Measurements from ENCODE around the gene LEP.

Gene LEP

DNA sequence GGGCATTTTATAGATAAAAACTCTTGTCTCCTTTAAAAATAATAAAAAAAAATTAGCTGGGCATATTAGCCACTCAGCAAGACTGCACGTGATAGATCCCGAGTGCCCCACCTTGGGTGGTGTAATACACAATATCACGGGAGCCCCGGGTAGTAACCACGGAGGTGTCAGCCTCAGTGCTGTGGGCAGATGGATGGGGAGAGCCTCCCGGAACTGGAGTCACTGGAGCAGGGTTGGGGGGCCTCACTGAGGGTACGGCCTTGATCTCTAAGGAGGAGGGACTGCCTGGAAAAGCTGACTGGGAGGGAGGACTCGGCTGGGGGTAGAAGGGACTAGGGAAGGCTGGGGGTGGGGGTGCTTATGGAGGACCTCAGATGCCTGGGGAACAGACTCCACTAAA, 12.6 kb downstream of the LEP start:
- DNase-seq, result no peak

DNA sequence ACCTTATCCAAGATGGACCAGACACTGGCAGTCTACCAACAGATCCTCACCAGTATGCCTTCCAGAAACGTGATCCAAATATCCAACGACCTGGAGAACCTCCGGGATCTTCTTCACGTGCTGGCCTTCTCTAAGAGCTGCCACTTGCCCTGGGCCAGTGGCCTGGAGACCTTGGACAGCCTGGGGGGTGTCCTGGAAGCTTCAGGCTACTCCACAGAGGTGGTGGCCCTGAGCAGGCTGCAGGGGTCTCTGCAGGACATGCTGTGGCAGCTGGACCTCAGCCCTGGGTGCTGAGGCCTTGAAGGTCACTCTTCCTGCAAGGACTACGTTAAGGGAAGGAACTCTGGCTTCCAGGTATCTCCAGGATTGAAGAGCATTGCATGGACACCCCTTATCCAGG, 13.4 kb downstream of the LEP start:
- DNase-seq, result no peak

DNA sequence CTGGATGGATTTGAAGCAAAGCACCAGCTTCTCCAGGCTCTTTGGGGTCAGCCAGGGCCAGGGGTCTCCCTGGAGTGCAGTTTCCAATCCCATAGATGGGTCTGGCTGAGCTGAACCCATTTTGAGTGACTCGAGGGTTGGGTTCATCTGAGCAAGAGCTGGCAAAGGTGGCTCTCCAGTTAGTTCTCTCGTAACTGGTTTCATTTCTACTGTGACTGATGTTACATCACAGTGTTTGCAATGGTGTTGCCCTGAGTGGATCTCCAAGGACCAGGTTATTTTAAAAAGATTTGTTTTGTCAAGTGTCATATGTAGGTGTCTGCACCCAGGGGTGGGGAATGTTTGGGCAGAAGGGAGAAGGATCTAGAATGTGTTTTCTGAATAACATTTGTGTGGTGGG, 14.2 kb downstream of the LEP start:
- DNase-seq, result no peak

DNA sequence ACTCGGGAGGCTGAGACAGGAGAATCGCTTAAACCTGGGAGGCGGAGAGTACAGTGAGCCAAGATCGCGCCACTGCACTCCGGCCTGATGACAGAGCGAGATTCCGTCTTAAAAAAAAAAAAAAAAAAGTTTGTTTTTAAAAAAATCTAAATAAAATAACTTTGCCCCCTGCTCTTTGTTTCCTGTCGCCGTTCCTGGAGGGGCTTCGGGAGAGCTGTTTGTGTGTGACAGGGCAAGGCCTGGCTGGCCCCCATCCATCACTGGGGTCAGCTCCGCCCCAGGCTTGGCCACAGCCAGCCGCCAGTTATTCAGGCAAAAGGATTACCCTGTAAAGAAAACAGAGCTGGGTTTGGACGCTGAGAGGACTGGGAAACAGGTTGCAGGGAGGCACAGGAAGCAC, 16.4 kb downstream of the LEP start:
- no peak for DNase-seq

DNA sequence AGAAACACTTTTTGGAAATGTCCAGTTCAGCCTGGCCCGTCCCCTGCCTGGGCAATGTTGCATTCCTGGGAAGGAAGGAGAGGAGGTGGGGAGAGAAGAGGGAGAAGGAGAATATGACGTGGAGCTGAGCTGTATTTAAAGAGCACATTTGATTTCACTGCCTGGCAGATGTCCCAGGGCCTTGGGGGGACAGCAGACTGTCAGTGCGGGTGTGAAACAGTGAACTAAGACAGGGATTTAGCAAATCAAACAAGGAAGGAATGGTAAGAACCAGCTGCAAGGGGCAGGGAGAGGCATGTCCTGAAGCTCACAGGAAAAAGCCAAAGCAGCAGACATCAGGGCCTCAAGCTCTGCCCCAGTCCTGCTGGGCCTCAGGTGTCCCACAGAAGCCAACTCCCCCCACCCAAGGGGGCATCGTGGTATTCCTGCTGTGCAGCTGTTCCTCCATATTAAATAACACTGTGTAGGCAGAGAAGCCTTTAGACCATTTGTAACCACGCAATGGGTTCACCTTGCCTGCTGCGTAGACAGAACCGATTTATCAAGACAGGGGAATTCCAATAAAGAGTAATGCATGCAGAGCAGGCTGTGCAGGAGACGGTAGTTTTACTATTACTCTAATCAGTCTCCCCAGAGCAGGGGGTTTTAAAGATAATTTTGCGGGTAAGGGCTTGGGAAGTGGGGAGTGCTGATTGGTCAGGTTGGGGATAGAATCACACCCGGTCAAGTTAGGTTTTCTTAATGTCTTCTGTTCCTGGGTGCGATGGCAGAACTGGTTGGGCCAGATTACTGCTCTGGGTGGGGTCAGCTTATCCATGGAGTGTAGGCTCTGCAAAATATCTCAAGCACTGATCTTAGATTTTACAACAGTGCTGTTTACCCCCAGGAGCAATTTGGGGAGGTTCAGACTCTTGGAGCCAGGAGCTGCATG, 18.3 kb downstream of the LEP start:
- no peak for DNase-seq

DNA sequence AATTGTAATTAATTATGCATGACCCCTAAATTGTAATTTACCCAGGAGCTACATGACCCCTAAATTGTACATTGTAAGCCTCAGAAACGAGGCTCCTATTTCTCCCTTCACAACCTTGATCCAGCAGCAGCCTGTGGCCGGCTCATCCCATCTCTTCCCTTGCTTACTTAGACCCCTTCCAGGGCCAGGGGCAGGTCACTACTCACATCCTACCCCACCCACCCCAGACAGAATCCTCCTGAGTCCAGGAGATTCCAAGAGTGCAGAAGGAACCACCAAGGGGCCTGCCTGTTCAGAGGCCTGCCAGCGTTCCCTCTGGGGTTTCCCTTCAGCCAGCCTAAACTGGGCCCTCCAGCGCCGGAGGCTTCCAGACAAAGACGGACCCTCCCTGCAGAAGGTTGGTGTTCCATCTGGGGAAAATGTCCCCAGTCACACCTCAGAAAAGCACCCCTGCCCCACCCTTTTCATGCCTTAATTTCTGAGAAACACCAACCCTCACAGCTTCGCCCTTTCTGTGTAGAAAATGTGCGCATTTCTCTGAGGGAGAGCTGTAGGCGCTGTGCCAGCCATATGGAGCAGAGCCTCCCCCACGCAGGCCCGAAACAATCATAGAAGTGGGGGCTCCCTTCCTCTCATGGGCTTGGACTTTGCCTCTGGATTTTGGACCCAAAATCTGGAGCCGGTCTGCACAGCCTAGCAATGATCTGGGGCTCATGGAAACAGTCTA, 19.2 kb downstream of the LEP start:
- no peak for DNase-seq

DNA sequence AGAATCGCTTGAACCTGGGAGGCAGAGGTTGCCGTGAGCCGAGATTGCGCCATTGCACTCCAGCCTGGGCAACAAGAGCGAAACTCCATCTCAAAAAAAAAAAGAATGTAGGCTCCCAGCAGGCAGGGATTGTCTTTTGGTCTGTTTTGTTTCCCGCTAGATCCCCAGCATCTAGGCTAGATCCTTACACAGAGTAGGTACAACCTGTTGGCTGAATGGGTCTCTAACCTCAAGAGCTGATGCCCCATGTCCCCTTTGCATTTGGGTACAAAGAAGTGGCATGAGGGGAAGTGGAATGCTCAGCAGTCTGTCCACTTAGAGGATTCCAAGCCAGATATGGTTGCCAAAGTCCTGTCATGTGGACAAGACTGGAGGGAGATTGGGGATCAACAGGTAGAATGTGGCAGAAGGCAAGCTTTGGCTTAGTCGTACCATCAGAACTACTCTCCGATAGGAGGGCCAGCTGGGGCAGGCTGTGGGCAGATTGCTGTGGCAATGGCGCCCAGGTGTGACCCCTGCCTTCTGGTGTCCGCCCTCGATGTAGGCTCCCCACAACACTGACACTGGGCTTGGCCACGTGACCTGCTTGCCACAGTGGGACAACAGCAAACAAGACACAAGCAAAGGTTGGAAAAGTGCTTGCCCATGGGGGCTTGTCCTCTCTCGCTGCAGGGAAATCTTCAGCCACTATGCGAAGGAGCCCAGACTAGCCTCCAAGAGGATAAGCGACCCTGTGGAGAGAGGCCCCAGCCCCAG, 21.4 kb downstream of the LEP start:
- no peak for DNase-seq

DNA sequence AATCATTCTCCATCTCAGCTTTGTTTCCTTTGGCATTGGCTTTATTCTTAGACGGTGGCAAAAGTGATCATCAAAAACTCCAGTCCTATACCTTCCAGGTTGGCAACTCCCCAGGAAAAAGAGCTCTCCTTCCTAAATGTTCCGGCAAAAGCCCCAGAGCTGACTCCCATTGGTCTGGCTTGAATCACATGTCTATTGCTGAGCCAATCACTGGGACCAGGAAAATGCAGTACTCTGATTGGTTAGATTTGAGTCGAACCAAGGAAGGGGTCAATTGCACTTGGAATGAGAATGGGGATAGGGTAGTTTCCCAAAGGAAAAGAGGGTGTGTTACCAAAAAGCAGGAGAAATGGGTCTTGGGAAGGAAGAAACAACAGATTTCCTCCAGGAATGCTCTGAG, 22.3 kb downstream of the LEP start:
- no peak for DNase-seq

DNA sequence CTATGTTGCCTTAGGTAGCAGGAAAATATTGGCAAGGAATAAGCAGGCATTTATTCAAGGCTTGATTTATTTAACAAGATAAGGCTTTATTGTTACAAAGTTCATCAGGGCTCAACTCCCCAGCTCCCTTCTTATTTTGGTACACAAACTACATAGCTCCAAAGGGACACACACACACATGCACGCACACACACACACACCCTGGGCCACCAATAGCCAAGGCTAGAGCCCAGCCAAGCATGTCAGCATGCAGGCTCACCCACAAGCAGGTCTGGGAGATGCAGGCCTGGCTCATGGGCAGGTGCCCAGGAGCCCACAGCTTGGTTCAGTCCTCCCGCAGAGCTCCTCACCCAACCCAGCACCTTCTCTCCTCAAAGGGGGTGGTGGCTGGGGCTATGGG, 23.4 kb downstream of the LEP start:
- DNase-seq, result no peak

DNA sequence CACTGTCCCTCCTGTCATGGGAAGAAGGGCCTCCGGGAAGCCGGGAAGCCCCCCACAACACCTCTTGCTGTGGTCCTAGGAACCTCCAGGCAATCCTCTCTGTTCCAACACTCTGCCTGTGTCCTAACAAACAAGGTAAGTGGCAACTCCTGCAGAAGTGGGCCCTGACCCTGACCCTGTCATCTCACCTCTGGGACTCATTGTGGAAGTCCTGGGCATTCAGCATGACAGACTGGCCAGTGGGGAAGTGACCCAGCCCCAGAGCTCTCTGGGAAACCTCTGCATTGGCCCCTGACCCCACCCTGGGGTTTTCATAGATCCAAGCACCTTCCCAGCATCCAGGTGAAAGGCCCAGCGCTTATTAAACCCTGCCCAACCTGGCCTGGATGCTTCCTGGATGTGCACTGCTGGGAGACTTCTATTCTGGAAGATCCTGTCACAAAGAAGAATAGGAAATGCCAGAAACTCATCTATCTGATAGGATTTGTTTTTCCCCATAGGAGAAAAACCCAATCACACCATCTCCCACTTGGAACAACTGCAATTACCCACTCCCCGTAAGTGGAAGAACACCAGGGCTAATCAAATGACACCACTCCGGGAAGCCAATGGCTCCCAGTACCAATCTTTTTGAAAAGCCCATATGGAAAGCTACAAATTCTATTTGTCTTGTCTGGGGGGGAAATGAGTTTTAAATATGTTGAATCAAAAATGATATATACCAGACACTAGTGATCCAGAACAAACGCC, 24.3 kb downstream of the LEP start:
- no peak for DNase-seq

DNA sequence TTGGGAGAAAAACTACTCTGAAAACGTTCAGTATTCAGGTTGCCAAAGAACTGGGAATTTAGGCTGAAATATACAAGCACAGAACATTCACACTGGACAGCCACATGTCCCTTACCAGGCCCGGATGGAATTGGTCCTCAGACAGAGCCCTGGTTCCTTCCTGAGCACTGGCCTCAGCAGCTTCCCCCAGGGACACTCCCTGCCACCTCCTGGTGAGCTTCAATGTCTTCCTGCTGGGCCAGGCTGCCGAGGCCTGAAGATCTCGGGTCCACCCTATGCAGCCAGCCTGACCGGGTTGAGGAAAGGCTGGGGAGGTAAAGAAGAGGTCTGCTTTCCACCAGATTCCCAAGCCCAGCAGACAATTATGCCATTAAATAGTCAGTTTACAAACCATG, 24.8 kb downstream of the LEP start:
- DNase-seq, result no peak

DNA sequence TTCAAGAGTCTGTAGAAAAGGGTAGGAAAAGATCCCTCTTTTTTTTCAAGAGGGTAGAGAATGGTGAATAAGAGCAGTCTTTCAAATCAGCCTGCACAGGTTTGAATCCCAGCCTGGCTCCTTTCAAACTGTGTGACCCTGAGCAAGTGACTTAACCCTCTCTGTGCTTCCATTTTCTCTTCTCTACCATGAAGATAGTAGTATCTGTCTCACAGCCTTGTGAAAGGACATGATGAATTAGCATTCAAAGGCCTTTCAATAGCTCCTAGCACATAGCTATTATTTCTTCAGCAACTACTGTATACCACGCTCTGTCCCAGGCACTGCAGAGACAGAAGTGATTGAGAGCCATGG, 25.4 kb downstream of the LEP start:
- DNase-seq, result no peak

DNA sequence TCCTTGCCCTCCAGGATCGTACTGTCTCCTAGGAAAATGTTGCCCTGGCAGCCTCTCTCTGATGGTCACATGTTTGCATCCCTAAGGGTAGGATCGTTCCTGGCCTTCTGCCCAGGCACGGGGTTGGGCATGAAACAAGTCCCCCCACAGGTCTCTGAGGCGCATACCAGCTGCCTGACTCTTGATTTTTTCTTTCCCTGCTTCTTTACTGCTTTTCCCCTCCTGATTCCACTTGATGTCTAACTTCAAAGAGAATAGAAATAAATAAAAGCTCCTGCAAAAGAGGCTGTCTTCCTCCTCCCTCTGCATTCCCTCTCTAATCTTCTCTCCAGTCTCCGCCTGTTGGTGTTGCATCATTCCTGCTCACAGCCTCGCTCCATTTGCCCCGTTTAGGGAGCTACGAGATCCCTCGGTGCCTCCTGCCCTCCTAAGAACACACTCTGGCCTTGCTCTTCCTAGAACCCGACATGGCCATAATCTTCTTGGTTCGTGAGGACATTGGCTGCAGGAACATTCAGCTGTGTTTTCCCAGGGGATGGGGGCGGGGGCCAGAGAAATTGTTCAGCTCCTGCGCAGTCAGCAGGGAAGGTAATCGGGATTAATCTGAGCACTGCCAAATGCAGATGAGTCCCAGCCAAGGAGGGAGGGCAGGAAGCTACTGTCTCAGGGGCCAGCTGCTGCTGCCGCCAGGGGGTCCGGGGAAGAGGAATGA, 26.0 kb downstream of the LEP start:
- DNase-seq, result peak; percentile 52

DNA sequence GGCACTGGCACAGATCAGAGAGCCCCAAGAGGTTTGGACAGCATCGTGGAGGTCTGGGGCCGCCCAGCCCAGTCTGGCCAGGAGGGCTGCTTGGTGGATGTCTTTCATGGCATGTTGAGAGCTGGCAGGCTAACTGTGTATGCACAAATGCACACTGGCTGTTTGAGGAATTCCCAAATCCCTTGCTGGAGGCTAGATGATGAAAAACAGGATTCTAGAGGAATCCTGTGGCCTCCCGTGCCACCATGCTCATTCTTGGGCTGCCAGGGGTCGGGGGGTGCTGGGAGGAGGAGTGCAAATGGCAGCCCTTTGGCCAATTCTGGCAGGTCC, 26.5 kb downstream of the LEP start:
- no peak for DNase-seq

DNA sequence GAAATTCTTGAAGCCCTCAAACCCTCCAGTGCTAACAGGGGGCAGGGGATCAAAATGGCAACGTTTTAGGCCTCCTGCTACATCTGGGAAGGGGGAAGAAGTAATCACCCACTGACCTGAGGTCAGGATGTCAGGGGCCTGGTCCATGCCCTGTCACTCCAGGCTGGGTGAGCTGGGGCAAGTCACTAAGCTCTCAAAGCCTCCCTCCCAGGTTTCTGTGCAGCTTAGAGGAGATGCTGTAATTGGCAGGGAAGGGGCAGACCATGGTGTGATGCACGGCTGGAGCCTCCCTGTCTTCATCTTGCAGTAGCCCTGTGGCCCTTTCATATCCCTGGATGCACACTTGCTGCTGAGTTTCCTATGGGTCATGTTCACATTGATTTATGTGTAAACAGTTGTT, 27.2 kb downstream of the LEP start:
- DNase-seq, result no peak

DNA sequence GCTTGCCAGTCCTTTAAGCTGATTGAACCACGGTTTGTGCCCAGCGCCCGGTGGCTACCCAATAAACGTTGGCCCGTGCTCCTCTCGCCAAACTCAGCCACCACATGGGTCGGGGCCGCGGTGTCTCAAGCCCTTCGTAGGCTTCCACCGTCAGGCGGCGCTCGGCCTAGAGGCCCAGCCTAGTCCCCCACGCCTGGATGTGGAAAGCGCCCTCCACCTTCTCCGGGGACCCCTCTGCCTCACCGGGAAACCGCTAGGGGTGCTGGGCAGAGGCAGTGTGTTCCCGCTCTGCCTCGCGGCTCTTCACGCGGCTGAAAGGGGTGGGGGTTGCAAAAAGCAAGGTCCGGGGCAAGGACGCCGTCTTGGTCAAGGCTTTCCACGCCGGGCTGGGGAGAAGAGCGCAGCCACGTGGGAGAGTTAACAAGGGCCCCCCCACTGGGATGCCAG, 29.8 kb downstream of the LEP start:
- DNase-seq, result no peak

DNA sequence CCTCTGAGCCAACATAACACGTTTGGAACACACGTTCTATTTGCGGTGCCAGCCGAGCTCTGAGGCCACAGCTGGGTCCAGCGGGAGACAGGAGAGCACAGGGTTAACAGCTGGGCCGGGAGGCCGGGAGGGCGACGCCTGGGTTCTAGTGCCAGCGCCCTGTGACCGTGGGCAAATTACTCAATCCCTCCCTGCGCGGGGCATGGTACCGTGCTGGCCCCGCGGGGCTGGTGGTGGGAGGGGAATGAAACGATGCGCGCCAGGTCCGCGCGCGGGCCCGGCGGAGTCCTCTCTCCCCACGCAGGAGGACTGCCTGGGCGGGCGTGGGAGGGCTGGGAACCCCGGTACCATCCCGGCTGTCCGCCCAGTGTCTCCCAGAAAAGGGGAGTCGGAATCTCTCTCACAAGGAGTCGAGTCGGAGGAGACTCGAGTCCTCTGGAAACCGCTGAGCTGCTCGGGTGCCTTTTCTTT, 30.4 kb downstream of the LEP start:
- DNase-seq, result no peak

DNA sequence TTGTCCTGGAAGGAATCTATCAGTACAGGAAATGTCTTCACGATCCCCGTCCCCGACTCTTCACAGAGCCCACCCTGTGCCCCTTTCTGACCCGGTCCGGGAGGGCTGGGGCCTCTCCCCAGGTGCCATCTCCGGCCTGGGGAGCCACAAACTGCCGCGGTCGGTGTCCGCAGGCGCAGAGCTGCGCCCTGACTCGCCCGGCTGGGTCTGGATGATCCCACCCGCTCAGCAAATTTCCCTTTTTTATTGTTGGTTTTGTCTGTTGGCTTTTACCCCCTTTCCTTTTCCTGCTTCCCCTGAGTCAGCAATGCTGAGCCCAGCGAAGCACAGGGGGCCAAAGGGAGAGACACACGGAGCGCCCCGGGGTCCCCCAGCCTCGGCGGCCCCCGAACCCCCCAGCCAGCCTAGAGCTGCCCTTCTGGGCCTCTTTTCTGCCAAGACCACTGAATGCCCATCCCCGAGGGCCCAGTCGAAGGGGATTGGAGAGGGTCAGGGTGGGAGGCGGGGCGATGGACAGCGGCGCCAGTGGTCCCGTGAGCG, 30.9 kb downstream of the LEP start:
- peak; percentile 77 for DNase-seq

DNA sequence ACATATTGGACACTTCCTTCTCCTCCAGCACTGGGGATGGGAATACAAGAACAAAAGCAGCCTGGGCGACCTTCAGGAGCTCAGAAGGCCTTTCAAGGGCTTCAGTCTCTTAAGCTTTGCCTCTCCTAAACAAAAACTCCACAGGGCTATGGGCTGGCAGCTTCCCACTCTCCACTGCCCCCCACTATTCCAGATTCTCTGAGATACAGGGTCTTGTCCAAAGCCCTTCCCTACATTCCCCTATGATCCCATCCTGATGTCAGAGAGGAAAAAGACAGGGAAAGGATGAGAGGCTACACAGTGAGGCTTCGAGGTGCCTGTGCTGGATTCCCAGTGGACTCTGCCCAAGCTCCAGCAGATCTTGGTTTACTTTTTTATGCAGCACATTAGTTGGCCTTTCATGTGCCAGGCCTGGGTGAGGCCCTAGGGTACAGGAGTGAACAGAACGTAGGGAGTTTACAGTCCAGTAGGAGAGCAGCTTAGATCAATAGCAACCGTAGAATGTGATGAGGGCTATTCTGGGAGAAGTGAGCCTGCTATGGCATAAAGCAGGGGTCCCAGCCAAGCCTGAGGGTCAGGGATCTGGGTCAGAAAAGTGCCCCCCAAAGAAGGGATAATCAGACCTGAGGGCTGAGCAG, 33.3 kb downstream of the LEP start:
- DNase-seq, result no peak

DNA sequence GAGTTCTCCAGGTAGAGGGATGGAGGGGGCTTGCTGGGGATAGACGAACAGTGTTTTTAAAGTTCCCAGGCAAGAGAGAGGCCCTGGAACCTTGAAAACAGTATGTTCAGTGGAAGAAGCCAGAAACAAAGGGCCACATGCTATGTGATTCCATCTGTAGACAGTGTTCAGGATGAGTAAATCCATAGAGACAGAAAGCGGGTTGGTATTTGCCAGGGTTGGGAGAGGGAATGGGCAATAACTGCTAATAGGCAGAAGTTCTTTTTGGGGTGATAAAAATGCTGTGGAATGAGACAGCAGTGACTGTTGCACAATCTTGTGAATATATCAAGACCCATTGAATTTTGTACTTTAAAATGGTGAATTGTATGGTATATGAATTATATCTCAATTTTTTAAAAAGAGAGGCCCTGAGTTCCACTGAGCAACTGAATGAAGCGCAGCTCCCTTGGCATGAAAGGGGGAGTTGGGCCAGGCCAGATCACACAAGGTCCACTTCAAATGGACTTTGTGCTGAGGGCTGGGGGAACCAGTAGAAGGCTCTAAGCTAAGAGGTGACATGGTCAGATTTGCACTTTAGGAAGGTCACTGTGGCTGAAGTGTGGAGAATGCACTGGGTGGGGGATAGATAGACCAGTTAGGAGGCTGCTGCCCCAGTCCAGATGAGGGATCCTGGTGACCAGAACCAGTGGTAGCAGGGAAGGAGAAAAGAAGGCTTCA, 34.0 kb downstream of the LEP start:
- no peak for DNase-seq

DNA sequence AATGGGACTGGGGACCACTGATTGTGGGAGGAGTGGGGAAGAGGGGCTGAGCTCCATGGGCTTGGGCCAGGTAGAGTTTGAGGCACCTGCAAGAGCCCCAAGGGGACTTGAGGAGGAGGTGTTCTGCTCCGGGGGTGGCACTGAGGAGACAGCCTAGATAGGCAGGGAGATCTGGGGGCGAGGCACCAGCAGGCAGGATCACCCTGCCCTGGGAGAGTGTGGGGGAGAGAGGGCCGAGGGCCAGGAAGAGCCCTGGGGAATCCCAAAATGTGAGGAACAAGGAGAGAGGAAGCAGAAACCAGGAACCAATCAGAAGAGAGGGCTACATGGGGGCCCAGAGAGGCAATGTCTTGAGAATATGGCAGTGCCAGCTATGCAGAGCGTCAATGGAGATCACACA, 34.6 kb downstream of the LEP start:
- no peak for DNase-seq
